GM12801 (cell line): ENCODE measurements around the gene FREM2.

ENCODE experiments used
- CTCF ChIP-seq: IDR thresholded peaks from one replicate; pipeline ENCODE4 v1.5.1; 2011; ENCODE audit warnings: control low read depth; ENCODE audit not compliant: insufficient read length; ENCODE audit errors: extremely low read depth

The FREM2 gene

GRCh38 chr13:38700051-38700450 lies 13.2 kb downstream of the FREM2 start:
- no peak for TF ChIP-seq CTCF

GRCh38 chr13:38702669-38703068 lies 15.8 kb downstream of the FREM2 start:
- no peak for TF ChIP-seq CTCF

GRCh38 chr13:38703255-38703654 lies 16.4 kb downstream of the FREM2 start:
- TF ChIP-seq CTCF = no peak

GRCh38 chr13:38705365-38705764 lies 18.5 kb downstream of the FREM2 start:
- TF ChIP-seq CTCF = no peak

GRCh38 chr13:38707460-38707859 lies 20.6 kb downstream of the FREM2 start:
- TF ChIP-seq CTCF = no peak

- TF ChIP-seq CTCF = no peak
These were observed 26.2 kb downstream of the FREM2 start for GRCh38 chr13:38713046-38713445.

- TF ChIP-seq CTCF = no peak
These were observed 31.5 kb downstream of the FREM2 start for GRCh38 chr13:38718374-38718773.

- no peak for TF ChIP-seq CTCF
These were observed 43.5 kb downstream of the FREM2 start for GRCh38 chr13:38730332-38730731.
